Fibroblast of upper back skin (primary cell): ENCODE results near the gene KIZ.

Experiments
- DNase-seq: peaks from one replicate; pipeline ENCODE4 v3.0.0-alpha.2; 2013

KIZ gene

GRCh38 chr20:21273755-21274386 is 148.0 kb downstream of the KIZ start:
- no peak for DNase-seq

DNA sequence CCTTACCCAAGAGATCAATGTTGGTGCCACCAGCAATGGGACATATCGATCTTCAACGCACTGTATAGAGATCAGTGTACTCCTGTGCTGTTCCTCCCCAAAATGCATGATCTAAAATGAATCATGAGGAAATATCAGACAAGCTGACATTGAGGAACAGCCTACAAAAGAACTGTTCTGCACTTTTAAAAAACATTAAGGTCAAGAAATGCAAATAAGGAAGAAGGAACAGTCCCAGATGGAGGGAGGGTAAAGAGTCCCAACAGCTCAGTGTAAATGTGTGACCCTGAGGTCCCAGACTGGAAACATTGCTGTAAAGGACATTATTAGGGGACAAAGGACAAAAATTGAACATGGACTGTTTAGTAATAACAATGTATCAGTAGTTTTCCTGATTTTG is 152.9 kb downstream of the KIZ start:
- no peak for DNase-seq

DNA sequence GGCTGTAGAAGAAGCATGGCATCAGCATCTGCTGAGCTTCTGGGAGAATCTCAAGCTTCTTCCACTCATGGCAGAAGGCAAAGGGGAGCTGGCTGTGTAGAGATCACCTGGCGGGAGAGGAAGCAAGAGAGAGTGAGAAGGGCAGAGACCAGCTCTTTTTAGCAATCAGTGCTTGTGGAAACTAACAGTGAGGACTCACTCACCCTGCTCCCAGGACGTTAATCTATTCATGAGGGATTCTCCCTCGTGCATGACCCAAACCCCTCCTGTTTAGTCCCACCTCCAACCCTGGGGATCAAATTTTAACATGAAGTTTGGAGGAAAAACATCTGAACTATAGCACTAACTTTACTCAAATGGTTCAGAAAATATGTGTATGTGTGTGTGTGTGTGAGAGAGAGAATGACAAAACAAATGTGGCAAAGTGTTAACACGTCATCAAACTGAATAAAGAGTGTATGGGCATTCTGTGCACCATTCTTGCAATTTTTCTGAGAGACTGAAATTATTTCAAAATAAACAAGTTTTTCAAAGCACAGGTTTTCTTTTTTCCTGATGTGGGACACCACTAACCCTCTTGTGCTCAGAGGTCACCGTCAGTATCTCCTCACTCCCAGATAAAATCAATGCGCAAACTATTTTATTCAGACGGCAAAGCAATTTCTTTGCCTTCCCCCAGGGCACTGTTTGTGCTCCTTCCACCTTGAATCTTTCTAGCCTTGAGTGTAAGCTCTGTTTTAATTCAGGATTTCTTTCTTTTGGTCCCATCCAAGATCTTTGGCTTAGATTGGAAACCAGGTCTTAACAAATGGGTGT is 154.0 kb downstream of the KIZ start:
- no peak for DNase-seq

- DNase-seq: no peak
These were observed 154.7 kb downstream of the KIZ start for GRCh38 chr20:21280522-21281016.

DNA sequence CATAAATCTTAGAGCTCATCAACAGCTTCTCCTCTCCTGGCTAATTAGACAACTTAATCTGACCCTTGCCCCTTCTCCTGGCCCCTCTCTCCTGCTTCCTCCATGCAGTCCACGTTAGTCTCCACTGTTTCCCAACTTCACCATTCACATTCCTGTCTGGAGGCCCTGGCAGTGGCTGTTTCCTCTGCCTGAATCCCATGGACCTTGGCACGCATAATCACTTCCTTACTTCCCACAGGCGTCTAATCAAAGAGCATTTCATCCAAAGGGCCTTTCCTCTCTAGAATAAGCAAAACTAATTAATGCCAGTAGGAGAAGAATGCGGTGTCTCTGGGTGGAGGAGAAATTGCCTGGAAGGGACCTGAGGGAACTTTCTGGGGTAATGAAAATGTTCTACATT is 160.9 kb downstream of the KIZ start:
- no peak for DNase-seq

GRCh38 chr20:21288587-21289370 is 162.9 kb downstream of the KIZ start:
- DNase-seq: no peak

GRCh38 chr20:21289651-21290050 is 163.8 kb downstream of the KIZ start:
- no peak for DNase-seq

DNA sequence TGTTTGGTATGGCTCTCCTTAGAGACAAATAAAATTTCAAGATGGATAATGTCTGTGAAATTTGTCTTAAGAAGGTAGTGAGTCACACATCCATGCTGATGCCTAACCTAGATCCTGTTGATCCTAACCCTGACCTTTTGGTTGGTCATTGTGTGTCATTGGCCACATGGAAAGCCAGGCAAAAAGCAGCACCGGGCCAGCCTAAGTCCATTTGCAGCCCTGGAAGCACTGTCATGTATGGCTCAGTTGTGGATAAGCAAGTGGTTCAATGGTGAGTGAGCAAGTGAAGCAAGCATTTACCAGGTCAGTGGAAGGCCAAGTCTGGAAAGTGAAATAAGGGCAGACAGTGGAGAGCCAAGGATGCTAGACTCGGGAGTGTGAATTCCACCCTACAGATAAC is 165.1 kb downstream of the KIZ start:
- no peak for DNase-seq

GRCh38 chr20:21294755-21295154 is 168.9 kb downstream of the KIZ start:
- DNase-seq: no peak
